Mammary epithelial cell (primary cell): ENCODE results near the gene SCYL1.

Experiments
- EZH2 ChIP-seq: IDR thresholded peaks from 2 replicates; pipeline ENCODE4 v1.6.1; 2012; ENCODE audit warnings: low read length, inconsistent platforms, borderline replicate concordance
- TF ChIP-seq, protein P1 (sequence below), 2 donors: IDR thresholded peaks in 1 of 2; conservative IDR thresholded peaks in 1 of 2; 2 replicates each; pipeline ENCODE4 v1.5.1; 2011 to 2012; ENCODE audit warnings: inconsistent platforms in 2 of 2, low read length in 2 of 2, mild to moderate bottlenecking in 2 of 2, control low read depth in 1 of 2, low read depth in 1 of 2; ENCODE audit not compliant: insufficient read depth in 1 of 2; ENCODE audit errors: extremely low read depth in 1 of 2

DNA sequence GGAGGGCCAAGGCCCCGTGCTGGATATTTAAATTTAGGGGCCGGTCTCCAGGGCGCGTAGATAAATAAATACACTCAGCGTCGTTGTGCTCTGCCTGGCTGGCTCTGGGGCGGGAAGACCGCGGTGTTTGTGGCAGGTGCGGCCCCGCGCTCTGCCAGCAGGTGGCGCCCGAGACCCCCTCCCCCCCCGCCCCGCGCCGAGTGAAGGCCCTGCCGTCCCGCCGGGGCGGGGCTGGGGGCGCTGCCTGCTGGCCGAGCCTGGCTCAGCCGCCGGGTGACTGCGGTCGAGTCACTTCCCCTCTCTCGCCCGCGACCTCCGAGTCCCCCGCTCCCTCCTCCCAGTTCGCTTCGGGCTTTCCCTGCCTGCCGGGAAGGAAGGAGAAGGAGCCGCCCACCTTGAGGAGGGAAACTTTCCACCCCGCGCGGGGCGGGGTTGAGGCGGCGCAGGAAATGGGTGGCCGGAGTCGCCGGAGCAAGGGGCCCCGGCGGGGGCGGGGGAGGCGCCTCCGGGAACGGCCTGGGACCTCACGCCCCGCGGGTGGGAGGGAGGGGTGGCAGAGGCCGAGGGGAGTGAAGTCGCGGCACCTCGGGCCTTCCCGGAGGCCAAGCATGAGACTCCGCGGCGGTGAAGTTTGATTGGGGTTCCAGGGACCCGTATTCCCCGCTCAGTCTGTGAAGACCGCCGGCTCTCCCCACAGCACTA is 49.4 kb downstream of the SCYL1 start:
- no peak for TF ChIP-seq EZH2
- TF ChIP-seq, protein P1, sequence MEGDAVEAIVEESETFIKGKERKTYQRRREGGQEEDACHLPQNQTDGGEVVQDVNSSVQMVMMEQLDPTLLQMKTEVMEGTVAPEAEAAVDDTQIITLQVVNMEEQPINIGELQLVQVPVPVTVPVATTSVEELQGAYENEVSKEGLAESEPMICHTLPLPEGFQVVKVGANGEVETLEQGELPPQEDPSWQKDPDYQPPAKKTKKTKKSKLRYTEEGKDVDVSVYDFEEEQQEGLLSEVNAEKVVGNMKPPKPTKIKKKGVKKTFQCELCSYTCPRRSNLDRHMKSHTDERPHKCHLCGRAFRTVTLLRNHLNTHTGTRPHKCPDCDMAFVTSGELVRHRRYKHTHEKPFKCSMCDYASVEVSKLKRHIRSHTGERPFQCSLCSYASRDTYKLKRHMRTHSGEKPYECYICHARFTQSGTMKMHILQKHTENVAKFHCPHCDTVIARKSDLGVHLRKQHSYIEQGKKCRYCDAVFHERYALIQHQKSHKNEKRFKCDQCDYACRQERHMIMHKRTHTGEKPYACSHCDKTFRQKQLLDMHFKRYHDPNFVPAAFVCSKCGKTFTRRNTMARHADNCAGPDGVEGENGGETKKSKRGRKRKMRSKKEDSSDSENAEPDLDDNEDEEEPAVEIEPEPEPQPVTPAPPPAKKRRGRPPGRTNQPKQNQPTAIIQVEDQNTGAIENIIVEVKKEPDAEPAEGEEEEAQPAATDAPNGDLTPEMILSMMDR (conservative IDR thresholded peaks at IDR 0.05 in 1 of 2, IDR thresholded peaks at IDR 0.05 in 1 of 2; ENCODE audit: extremely low read depth in 1 of 2, insufficient read depth in 1 of 2, low read depth in 1 of 2, low read length in 2 of 2) = peak; percentile 49 to 68
